ENCODE measurements around the gene DNAJC11. TPM values are rescaled to one million over a fixed set of nuclear protein-coding genes. Genes with fewer than 3 reads are reported as not detected.

DNAJC11 gene
- polyA plus RNA-seq, 1 of the 3 experiments (the other 2 are of a cell fraction): 38.2 TPM

GRCh38 chr1:6747674-6748073, 46.1 kb upstream of the DNAJC11 start:
- Histone ChIP-seq H3K4me1 (ENCODE audit: control insufficient read depth in 1 of 2, insufficient read depth in 2 of 2, low read depth in 1 of 2, low read length in 1 of 2) (peaks cover 0 to 9% of the 10 kb centered on the region in 2 experiments; a peak in 1 of 4 replicates), H3K9me3 (no peaks in the 10 kb centered on the region), H3K4me2 (no peak overlapping the region), H4K20me1 (ENCODE audit: insufficient read depth) (no peaks in the 10 kb centered on the region), H3F3A (replicated peaks; ENCODE audit: insufficient read depth) (peaks cover 16% of the 10 kb centered on the region), H3K27me3 (ENCODE audit: insufficient read depth) (no peaks in the 10 kb centered on the region), H3K9ac (no peak overlapping the region), H2AFZ (ENCODE audit: low read depth) (no peak overlapping the region), H3K27ac (ENCODE audit: low read depth in 2 of 2, low read length in 1 of 2) (no peak overlapping the region), H3K36me3 (replicated peaks in 1 of 2; ENCODE audit: control insufficient read depth in 1 of 2, insufficient read depth in 2 of 2, low read length in 1 of 2) (no peaks in the 10 kb centered on the region), H3K9me2 (no peaks in the 10 kb centered on the region), H3K79me2 (ENCODE audit: insufficient read depth) (no peaks in the 10 kb centered on the region), H3K4me3 (ENCODE audit: low read depth in 2 of 2, low read length in 1 of 2) (no peak overlapping the region)
- CTCF ChIA-PET: interaction anchor here (0.9 kb wide), 1 partner anchor 36 kb away, joined by 3 read pairs; no protein-coding TSS in a partner anchor
- no peak for DNase-seq
- POLR2A ChIA-PET: no interaction called here
- TF ChIP-seq FOXJ3 (CRISPR knock-in tag; IDR thresholded peaks at IDR 0.05): no peak
- no peak for TF ChIP-seq FOSL2 (IDR thresholded peaks at IDR 0.05; ENCODE audit: borderline replicate concordance, low read depth)
- TF ChIP-seq POLR2AphosphoS5 (IDR thresholded peaks at IDR 0.05; ENCODE audit: low read depth, low read length): no peak
- no peak for TF ChIP-seq NRF1 (IDR thresholded peaks at IDR 0.05; ENCODE audit: low read depth, low read length)
- TF ChIP-seq SIN3A (IDR thresholded peaks at IDR 0.05; ENCODE audit: borderline replicate concordance, low read depth, low read length): no peak
- TF ChIP-seq TEAD4 (IDR thresholded peaks at IDR 0.05; ENCODE audit: borderline replicate concordance, insufficient read depth): no peak
- no peak for TF ChIP-seq TAF1 (IDR thresholded peaks at IDR 0.05; ENCODE audit: borderline replicate concordance, low read depth, low read length)
- TF ChIP-seq, protein P1, sequence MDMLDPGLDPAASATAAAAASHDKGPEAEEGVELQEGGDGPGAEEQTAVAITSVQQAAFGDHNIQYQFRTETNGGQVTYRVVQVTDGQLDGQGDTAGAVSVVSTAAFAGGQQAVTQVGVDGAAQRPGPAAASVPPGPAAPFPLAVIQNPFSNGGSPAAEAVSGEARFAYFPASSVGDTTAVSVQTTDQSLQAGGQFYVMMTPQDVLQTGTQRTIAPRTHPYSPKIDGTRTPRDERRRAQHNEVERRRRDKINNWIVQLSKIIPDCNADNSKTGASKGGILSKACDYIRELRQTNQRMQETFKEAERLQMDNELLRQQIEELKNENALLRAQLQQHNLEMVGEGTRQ (IDR thresholded peaks at IDR 0.05; ENCODE audit: borderline replicate concordance, low read depth, low read length): no peak
- TF ChIP-seq RAD21 (IDR thresholded peaks at IDR 0.05; ENCODE audit: low read length): no peak
- no peak for TF ChIP-seq REST (IDR thresholded peaks at IDR 0.05; ENCODE audit: low read depth, low read length)
- WGBS (ENCODE audit: low lambda C conversion rate): 81% methylated on average over 2 of the region's 2 CpGs

DNA sequence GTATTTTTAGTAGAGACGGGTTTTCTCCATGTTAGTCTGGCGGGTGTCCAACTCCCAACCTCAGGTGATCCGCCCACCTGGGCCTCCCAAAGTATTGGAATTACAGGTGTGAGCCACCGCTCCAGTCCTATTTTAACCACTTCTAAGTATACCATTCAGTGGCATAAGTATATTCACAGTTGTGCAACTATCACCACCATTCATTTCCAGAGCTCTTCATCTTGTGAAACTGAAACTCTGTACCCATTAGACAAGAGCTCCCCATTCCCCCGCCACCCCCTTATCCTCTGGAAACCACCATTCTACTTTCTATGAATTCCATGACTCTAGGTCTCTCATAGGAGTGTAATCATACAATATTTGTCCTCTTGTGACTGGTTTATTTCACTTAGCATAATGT, 43.5 kb upstream of the DNAJC11 start:
- H3K4me2 ChIP-seq: no peak overlapping the region
- peaks cover 16% of the 10 kb centered on the region for H3F3A ChIP-seq (replicated peaks; ENCODE audit: insufficient read depth)
- H3K27ac ChIP-seq (ENCODE audit: low read depth in 2 of 2, low read length in 1 of 2): no peak overlapping the region
- no peaks in the 10 kb centered on the region for H4K20me1 ChIP-seq (ENCODE audit: insufficient read depth)
- H3K36me3 ChIP-seq (replicated peaks in 1 of 2; ENCODE audit: control insufficient read depth in 1 of 2, insufficient read depth in 2 of 2, low read length in 1 of 2): no peaks in the 10 kb centered on the region
- no peak overlapping the region for H3K9ac ChIP-seq
- H3K9me3 ChIP-seq: no peaks in the 10 kb centered on the region
- no peak for DNase-seq
- ChIA-PET POLR2A (interaction anchor here (0.6 kb wide), 1 partner anchor 70 kb away, joined by 3 read pairs; no protein-coding TSS in a partner anchor), CTCF (interaction anchor here (1.7 to 1.8 kb wide), 2 partner anchors 18 to 26 kb away, joined by 5 to 10 read pairs; no protein-coding TSS in a partner anchor)
- H3K27me3 ChIP-seq (ENCODE audit: insufficient read depth): no peaks in the 10 kb centered on the region
- H2AFZ ChIP-seq (ENCODE audit: low read depth): no peak overlapping the region
- peaks cover 0 to 9% of the 10 kb centered on the region in 2 experiments; a peak in 1 of 4 replicates for H3K4me1 ChIP-seq (ENCODE audit: control insufficient read depth in 1 of 2, insufficient read depth in 2 of 2, low read depth in 1 of 2, low read length in 1 of 2)
- no peaks in the 10 kb centered on the region for H3K9me2 ChIP-seq
- no peak overlapping the region for H3K4me3 ChIP-seq (ENCODE audit: low read depth in 2 of 2, low read length in 1 of 2)
- H3K79me2 ChIP-seq (ENCODE audit: insufficient read depth): no peaks in the 10 kb centered on the region
- 98% methylated on average over 5 of the region's 5 CpGs for WGBS (ENCODE audit: low lambda C conversion rate)
- TF ChIP-seq NRF1 (IDR thresholded peaks at IDR 0.05; ENCODE audit: low read depth, low read length) (no peak), EZH2phosphoT487 (IDR thresholded peaks at IDR 0.05; ENCODE audit: borderline replicate concordance, low read depth) (no peak), IRF3 (IDR thresholded peaks at IDR 0.05; ENCODE audit: low read depth, low read length) (no peak), MAX (IDR thresholded peaks at IDR 0.05; ENCODE audit: low read depth) (no peak), RCOR1 (IDR thresholded peaks at IDR 0.05; ENCODE audit: low read length) (no peak), JUND (IDR thresholded peaks at IDR 0.05) (no peak), YY1 (IDR thresholded peaks at IDR 0.05; ENCODE audit: low read depth) (no peak), TEAD4 (IDR thresholded peaks at IDR 0.05; ENCODE audit: borderline replicate concordance, insufficient read depth) (no peak)
- TF ChIP-seq, protein P2, sequence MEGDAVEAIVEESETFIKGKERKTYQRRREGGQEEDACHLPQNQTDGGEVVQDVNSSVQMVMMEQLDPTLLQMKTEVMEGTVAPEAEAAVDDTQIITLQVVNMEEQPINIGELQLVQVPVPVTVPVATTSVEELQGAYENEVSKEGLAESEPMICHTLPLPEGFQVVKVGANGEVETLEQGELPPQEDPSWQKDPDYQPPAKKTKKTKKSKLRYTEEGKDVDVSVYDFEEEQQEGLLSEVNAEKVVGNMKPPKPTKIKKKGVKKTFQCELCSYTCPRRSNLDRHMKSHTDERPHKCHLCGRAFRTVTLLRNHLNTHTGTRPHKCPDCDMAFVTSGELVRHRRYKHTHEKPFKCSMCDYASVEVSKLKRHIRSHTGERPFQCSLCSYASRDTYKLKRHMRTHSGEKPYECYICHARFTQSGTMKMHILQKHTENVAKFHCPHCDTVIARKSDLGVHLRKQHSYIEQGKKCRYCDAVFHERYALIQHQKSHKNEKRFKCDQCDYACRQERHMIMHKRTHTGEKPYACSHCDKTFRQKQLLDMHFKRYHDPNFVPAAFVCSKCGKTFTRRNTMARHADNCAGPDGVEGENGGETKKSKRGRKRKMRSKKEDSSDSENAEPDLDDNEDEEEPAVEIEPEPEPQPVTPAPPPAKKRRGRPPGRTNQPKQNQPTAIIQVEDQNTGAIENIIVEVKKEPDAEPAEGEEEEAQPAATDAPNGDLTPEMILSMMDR (IDR thresholded peaks at IDR 0.05): no peak

Measured in SK-N-SH (cell line).